ENCODE results near the gene DDX39A.

The DDX39A gene

DNA sequence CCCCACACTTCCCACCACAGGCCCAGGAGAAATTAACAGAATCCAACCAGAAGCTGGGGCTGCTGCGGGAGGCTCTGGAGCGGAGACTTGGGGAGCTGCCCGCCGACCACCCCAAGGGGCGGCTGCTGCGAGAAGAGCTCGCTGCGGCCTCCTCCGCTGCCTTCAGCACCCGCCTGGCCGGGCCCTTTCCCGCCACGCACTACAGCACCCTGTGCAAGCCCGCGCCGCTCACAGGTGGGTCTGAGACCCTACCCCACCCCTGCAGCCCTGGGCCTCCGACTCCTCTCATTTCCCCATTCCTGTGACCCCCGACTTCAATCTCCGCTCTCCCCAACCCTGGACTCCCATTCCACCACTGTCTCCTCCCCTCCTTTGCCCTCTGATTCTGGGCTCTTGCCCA, 31.7 kb upstream of the DDX39A start:
- TF ChIP-seq, protein P1, sequence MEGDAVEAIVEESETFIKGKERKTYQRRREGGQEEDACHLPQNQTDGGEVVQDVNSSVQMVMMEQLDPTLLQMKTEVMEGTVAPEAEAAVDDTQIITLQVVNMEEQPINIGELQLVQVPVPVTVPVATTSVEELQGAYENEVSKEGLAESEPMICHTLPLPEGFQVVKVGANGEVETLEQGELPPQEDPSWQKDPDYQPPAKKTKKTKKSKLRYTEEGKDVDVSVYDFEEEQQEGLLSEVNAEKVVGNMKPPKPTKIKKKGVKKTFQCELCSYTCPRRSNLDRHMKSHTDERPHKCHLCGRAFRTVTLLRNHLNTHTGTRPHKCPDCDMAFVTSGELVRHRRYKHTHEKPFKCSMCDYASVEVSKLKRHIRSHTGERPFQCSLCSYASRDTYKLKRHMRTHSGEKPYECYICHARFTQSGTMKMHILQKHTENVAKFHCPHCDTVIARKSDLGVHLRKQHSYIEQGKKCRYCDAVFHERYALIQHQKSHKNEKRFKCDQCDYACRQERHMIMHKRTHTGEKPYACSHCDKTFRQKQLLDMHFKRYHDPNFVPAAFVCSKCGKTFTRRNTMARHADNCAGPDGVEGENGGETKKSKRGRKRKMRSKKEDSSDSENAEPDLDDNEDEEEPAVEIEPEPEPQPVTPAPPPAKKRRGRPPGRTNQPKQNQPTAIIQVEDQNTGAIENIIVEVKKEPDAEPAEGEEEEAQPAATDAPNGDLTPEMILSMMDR (IDR thresholded peaks at IDR 0.05; ENCODE audit: control insufficient read depth, extremely low read depth, insufficient read depth) = no peak
- DNase-seq (ENCODE audit: low read depth) = no peak

GRCh38 chr19:14450168-14450874, 31.2 kb upstream of the DDX39A start:
- TF ChIP-seq, protein P1 (IDR thresholded peaks at IDR 0.05; ENCODE audit: control insufficient read depth, extremely low read depth, insufficient read depth) = no peak

More for the DNA sequence above, 31.7 kb upstream of the DDX39A start:
- H3K4me3 ChIP-seq (ENCODE audit: low read depth, low read length) = no peak overlapping the region

DNA sequence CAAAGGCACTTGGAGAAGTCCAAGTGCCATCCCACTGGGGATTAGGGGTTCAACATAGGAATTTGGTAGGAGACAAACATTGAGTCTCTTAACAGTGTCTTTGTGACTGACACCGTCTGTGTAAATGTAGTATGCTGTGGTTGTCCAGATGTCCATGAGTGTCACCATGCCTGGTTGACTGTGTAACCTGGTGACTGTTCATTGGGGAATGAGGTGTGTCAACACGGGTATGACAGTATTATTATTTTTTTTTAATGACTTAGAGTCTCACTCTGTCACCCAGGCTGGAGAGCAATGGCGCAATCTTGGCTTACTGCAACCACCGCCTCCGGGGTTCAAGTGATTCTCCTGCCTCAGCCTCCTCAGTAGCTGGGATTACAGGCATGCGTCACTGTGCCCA, 30.2 kb upstream of the DDX39A start:
- TF ChIP-seq, protein P1 (IDR thresholded peaks at IDR 0.05; ENCODE audit: control insufficient read depth, extremely low read depth, insufficient read depth) = no peak
- no peak for DNase-seq (ENCODE audit: low read depth)
- H3K4me3 ChIP-seq (ENCODE audit: low read depth, low read length) = no peak overlapping the region

More at GRCh38 chr19:14450168-14450874, 31.2 kb upstream of the DDX39A start:
- DNase-seq (ENCODE audit: low read depth) = peak; percentile 22
- H3K4me3 ChIP-seq (ENCODE audit: low read depth, low read length) = no peak overlapping the region

DNA sequence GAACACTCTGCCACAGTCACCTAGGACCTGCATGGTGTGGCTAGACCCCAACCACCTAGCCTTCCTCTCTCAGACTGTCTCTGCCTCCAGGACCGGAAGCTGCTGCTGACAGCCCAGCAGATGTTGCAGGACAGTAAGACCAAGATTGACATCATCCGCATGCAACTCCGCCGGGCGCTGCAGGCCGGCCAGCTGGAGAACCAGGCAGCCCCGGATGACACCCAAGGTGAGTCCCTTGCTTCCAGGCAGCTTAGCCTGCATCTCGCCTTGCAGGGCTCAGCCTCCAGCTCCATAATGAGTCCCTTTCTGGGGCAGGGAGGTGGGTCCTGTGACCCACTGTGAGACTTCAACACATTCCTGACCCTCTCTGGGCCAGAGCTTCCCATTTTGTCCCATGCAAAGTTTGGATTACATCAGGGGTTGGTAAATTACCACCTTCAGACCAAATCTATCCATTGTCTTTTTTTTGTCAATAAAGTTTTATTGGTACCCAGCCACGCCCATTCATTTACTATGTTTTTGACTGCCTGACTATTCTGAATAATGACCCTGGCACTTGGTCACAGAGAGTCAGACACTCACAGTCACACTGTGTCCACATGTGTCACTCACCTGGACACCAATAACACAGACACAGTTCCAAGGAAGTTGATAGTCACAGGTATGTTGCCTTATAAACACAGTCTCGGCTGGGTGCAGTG, 27.3 kb upstream of the DDX39A start:
- no peak overlapping the region for H3K4me3 ChIP-seq (ENCODE audit: low read depth, low read length)
- TF ChIP-seq, protein P1 (IDR thresholded peaks at IDR 0.05; ENCODE audit: control insufficient read depth, extremely low read depth, insufficient read depth) = no peak
- no peak for DNase-seq (ENCODE audit: low read depth)

DNA sequence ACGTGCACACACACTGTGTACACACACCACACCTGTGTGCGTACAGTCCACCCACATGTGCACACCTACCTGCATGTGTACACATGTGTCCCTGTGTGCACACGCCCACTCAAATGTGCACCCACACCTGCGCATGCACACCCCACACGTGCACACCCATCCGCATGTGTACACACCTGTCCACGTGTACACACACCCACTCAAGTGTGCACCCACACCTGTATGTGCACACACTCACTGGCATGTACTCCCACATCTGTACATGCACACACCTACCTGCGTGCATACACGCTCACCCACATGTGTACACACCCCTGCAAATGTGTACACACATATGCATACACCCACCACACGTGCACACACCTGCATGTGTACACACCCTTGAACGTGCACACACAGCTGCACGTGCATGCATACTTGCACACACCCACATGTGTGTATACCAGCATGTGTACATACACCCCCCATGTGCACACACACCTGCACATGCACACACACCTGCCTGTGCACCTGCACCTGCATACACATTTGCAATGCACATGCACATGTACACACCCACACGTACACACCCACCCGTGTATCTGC, 24.6 kb upstream of the DDX39A start:
- no peak overlapping the region for H3K4me3 ChIP-seq (ENCODE audit: low read depth, low read length)
- TF ChIP-seq, protein P1 (IDR thresholded peaks at IDR 0.05; ENCODE audit: control insufficient read depth, extremely low read depth, insufficient read depth) = no peak
- no peak for DNase-seq (ENCODE audit: low read depth)

DNA sequence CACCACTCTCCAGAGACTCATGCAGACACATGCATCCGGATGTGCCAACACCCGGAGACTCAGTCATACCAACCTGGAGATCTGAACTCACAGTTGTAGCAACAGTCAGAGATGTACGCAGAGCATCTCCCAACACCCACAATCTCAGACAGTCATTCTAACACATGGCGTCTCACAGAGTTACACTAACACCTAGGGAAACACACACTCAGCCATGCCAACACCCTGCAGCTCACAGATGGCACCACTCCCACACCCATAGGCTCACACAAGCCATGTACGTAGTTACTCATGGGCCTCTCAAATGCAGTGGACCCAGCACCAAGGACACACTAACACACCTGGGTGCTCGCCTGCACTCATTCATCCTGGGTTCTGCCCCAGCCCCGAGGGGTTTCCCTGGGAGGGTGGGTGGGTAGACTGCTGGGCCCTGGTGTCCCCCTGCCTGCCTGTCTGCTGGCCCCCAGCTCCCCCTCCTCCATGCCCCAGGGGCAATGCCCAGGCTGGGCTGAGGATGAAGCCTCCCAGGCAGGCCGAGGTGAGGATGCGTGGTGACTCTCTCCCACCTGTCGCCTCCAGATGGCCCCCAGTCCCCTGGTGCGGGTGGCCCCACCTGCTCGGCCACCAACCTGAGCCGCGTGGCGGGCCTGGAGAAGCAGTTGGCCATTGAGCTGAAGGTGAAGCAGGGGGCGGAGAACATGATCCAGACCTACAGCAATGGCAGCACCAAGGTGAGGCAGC, 23.9 kb upstream of the DDX39A start:
- DNase-seq (ENCODE audit: low read depth) = no peak
- TF ChIP-seq, protein P1 (IDR thresholded peaks at IDR 0.05; ENCODE audit: control insufficient read depth, extremely low read depth, insufficient read depth) = no peak
- no peak overlapping the region for H3K4me3 ChIP-seq (ENCODE audit: low read depth, low read length)

All from LNCaP clone FGC (cell line).